MM.1S (cell line): ENCODE results near the gene PTPRG.

Experiments used
- DNase-seq: peaks from one replicate; pipeline ENCODE4 v3.0.0-alpha.2; 2015
- H2AFZ ChIP-seq: fragments of 300-600 bp; sonication (generic); 2 replicates; pipeline ENCODE4 v1.6.0; 2016; ENCODE audit warnings: antibody characterized with exemption, low read length
- H3F3A ChIP-seq: fragments of 300-600 bp; sonication (generic); 2 replicates; pipeline ENCODE4 v1.6.1; 2016; ENCODE audit warnings: mild to moderate bottlenecking, antibody characterized with exemption, low read length, moderate library complexity, mixed read lengths; ENCODE audit not compliant: insufficient read depth
- H3K27ac ChIP-seq: fragments of 300-600 bp; sonication (generic); 2 replicates; pipeline ENCODE4 v1.5.1; 2016; ENCODE audit warnings: mild to moderate bottlenecking, low read length
- H3K27me3 ChIP-seq: fragments of 300-600 bp; sonication (generic); replicated peaks from 2 replicates; pipeline ENCODE4 v1.6.0; 2016; ENCODE audit warnings: low read length; ENCODE audit not compliant: insufficient read depth
- H3K36me3 ChIP-seq: fragments of 300-600 bp; sonication (generic); replicated peaks from 2 replicates; pipeline ENCODE4 v1.6.1; 2016; ENCODE audit warnings: mild to moderate bottlenecking, low read length, mixed read lengths; ENCODE audit not compliant: insufficient read depth
- H3K4me1 ChIP-seq: fragments of 300-600 bp; sonication (generic); 2 replicates; pipeline ENCODE4 v1.6.1; 2016; ENCODE audit warnings: low read length, mixed read lengths
- H3K4me2 ChIP-seq: fragments of 300-600 bp; sonication (generic); 2 replicates; pipeline ENCODE4 v1.6.0; 2016; ENCODE audit warnings: low read depth, low read length
- H3K4me3 ChIP-seq: fragments of 300-600 bp; sonication (generic); 2 replicates; pipeline ENCODE4 v1.5.1; 2016; ENCODE audit warnings: low read length, mixed read lengths
- H3K79me2 ChIP-seq: fragments of 300-600 bp; sonication (generic); 2 replicates; pipeline ENCODE4 v1.6.1; 2016; ENCODE audit warnings: mixed run types, low read length, mixed read lengths
- H3K9ac ChIP-seq: fragments of 300-600 bp; sonication (generic); 2 replicates; pipeline ENCODE4 v1.6.1; 2016; ENCODE audit warnings: low read length, mixed read lengths
- H3K9me2 ChIP-seq: fragments of 300-600 bp; sonication (generic); replicated peaks from 2 replicates; pipeline ENCODE4 v1.6.1; 2016; ENCODE audit warnings: mild to moderate bottlenecking, low read length, mixed read lengths; ENCODE audit not compliant: insufficient read depth
- H3K9me3 ChIP-seq: fragments of 300-600 bp; sonication (generic); replicated peaks from 2 replicates; pipeline ENCODE4 v1.6.1; 2016; ENCODE audit warnings: mild to moderate bottlenecking, low read length, mixed read lengths; ENCODE audit not compliant: insufficient read depth
- H4K20me1 ChIP-seq: fragments of 300-600 bp; sonication (generic); 2 replicates; pipeline ENCODE4 v1.6.1; 2016; ENCODE audit warnings: mild to moderate bottlenecking, low read length, moderate library complexity, mixed read lengths; ENCODE audit not compliant: insufficient read depth
- EZH2 ChIP-seq: fragments of 300-600 bp; sonication (generic); optimal IDR thresholded peaks from 2 replicates; pipeline ENCODE3; 2017; ENCODE audit warnings: low read depth, mild to moderate bottlenecking, antibody characterized with exemption, low read length, mixed read lengths
- EZH2phosphoT487 ChIP-seq: fragments of 300-600 bp; sonication (generic); IDR thresholded peaks from 2 replicates; pipeline ENCODE4 v1.6.1; 2018; ENCODE audit warnings: antibody characterized with exemption, low read length
- TF ChIP-seq, protein P1 (sequence below): fragments of 300-600 bp; sonication (generic); IDR thresholded peaks from 2 replicates; pipeline ENCODE4 v1.5.1; 2016; ENCODE audit warnings: antibody characterized with exemption, low read length, mixed read lengths

Gene PTPRG

DNA sequence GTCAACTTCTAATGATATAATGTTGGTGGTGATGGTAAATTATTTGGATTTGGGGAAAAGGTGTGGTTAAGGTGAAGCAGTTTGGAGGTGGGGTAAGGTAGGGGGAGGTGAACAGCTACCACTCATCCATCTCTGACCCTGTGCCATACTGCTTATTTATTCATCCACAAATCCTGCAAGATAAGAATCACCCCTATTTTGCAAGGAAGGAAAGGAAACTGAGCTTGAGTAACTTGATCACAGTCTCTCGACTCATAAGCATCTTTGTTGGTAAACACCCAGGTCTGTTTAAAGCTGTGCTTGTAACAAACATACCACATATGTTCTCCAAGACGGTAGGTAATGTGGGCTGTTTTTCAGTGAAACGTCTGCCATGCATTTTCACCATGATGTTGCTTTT, 67.3 kb downstream of the PTPRG start:
- no peak overlapping the region for H3K9ac ChIP-seq

DNA sequence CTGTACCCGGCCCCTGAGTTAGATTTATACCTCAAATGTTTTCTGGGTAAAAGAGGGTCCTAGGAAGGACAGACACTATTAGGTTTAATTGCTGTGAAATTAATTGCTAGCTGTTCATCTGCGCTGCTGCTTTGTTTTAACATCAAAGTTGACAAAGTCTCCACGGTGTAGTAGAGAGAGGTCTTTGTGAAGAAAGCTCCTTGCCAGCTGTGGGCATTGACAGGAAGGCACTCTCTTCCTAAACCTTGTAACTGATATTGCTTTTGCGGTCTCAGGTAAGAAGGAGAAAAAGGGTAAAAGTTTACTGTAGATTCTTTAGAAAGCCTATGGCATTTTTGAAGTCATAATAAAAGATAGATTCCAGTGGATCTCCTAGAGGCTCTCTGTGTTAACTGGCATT, 68.1 kb downstream of the PTPRG start:
- Histone ChIP-seq H3K4me1 (peaks cover 44% of the 10 kb centered on the region), H3K79me2 (peaks cover 10% of the 10 kb centered on the region), H2AFZ (no peak overlapping the region), H3K9me3 (no peaks in the 10 kb centered on the region), H3K27ac (no peak overlapping the region), H3K4me3 (no peak overlapping the region), H3K4me2 (no peak overlapping the region), H3K27me3 (no peaks in the 10 kb centered on the region), H3K9ac (no peak overlapping the region), H3F3A (peaks cover 12% of the 10 kb centered on the region), H4K20me1 (no peaks in the 10 kb centered on the region), H3K36me3 (no peaks in the 10 kb centered on the region), H3K9me2 (no peaks in the 10 kb centered on the region)
- no peak for DNase-seq
- TF ChIP-seq EZH2 (no peak), EZH2phosphoT487 (no peak)
- TF ChIP-seq, protein P1, sequence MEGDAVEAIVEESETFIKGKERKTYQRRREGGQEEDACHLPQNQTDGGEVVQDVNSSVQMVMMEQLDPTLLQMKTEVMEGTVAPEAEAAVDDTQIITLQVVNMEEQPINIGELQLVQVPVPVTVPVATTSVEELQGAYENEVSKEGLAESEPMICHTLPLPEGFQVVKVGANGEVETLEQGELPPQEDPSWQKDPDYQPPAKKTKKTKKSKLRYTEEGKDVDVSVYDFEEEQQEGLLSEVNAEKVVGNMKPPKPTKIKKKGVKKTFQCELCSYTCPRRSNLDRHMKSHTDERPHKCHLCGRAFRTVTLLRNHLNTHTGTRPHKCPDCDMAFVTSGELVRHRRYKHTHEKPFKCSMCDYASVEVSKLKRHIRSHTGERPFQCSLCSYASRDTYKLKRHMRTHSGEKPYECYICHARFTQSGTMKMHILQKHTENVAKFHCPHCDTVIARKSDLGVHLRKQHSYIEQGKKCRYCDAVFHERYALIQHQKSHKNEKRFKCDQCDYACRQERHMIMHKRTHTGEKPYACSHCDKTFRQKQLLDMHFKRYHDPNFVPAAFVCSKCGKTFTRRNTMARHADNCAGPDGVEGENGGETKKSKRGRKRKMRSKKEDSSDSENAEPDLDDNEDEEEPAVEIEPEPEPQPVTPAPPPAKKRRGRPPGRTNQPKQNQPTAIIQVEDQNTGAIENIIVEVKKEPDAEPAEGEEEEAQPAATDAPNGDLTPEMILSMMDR, result no peak

More for the DNA sequence above, 67.3 kb downstream of the PTPRG start:
- no peaks in the 10 kb centered on the region for H3K27me3 ChIP-seq
- H3F3A ChIP-seq, result peaks cover 12% of the 10 kb centered on the region
- no peak overlapping the region for H3K4me2 ChIP-seq
- H3K27ac ChIP-seq, result no peak overlapping the region
- no peak overlapping the region for H3K4me3 ChIP-seq
- TF ChIP-seq, protein P1, result no peak
- no peak for TF ChIP-seq EZH2phosphoT487
- no peak for TF ChIP-seq EZH2
- H3K79me2 ChIP-seq, result peaks cover 10% of the 10 kb centered on the region
- no peaks in the 10 kb centered on the region for H3K9me2 ChIP-seq
- no peak overlapping the region for H2AFZ ChIP-seq
- no peaks in the 10 kb centered on the region for H4K20me1 ChIP-seq
- H3K4me1 ChIP-seq, result peaks cover 44% of the 10 kb centered on the region
- H3K36me3 ChIP-seq, result no peaks in the 10 kb centered on the region
- no peaks in the 10 kb centered on the region for H3K9me3 ChIP-seq
- DNase-seq, result no peak

DNA sequence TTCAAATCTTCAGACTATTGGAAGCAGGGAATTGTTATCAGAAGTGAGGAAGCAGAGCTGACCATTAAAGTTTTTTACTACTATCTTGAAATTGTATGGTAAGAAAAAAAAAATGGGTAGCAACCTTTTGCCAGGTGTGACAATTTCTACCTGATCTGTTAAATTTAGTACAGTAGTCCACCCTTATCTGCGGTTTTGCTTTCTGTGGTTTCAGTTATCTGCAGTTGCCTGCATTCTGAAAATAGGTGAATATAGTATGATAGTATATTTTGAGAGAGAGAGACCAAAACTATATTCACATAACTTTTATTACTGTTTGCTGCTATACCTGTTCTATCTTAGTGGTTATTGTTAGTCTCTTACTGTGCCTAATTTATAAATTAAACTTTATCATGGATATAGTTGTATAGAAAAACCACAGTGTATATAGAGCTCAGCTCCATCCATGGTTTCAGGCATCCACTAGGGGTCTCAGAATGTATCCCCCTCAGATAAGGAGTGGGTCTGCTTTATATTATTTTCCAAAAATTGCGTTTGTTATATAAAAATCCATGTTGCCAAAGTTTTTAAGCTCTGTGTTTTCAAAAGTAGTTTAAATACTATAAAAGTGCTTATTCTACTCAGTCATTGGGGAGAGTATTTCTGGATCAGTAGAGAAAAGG, 69.9 kb downstream of the PTPRG start:
- Histone ChIP-seq H3K9me3 (no peaks in the 10 kb centered on the region), H3K79me2 (peaks cover 13% of the 10 kb centered on the region), H3K4me2 (peak overlapping the region; percentile 72), H3K27ac (peak overlapping the region; percentile 68; the same call in 1 of the 2 replicates), H3K9ac (peak overlapping the region; percentile 21; the same call in 1 of the 2 replicates), H3K27me3 (no peaks in the 10 kb centered on the region), H2AFZ (no peak overlapping the region), H3K36me3 (no peaks in the 10 kb centered on the region), H3K9me2 (no peaks in the 10 kb centered on the region), H3K4me3 (peak overlapping the region; percentile 26), H4K20me1 (no peaks in the 10 kb centered on the region), H3K4me1 (peaks cover 54% of the 10 kb centered on the region), H3F3A (peaks cover 16% of the 10 kb centered on the region)
- DNase-seq, result peak; percentile 96
- TF ChIP-seq EZH2 (no peak), EZH2phosphoT487 (no peak)
- TF ChIP-seq, protein P1, result peak; percentile 30
